A549 (cell line): ENCODE data around the gene NDUFS2. TPM values are rescaled to one million over a fixed set of nuclear protein-coding genes. Genes with fewer than 3 reads are reported as not detected.

Experiments used
- ATAC-seq, 2 experiments: fragments of 200-7000 bp in 1 of 2; fragments of >200 bp in 1 of 2; cut with Nextera tagmentation in 1 of 2; cut with Tn5 transposase in 1 of 2; 3 replicates each; pipeline versions ENCODE4 v1.8.0 to v1.9.1; 2018 to 2020; ENCODE audit warnings: mild to moderate bottlenecking in 1 of 2, moderate library complexity in 1 of 2
- CTCF ChIA-PET: fragments of 300-600 bp; sonication (Branson Sonifier 250); formaldehyde crosslinking; extraction: SDS; loops from one replicate; lab custom pipeline; 2021; ENCODE audit warnings: antibody characterized with exemption, inconsistent platforms; lab: Yijun Ruan, JAX
- POLR2A ChIA-PET: fragments of 350-600 bp; formaldehyde crosslinking; extraction: SDS; loops from one replicate; lab custom pipeline; 2021; ENCODE audit warnings: antibody characterized with exemption, inconsistent platforms; lab: Yijun Ruan, JAX
- DNase-seq, 2 experiments: peaks; one replicate each; pipeline versions ENCODE4 v3.0.0 to v3.0.0-alpha.2; 2011 to 2016; ENCODE audit warnings: low read depth in 1 of 2, low spot score in 1 of 2
- FAIRE-seq: peaks from 2 replicates; lab custom pipeline; 2011; peaks lifted over from hg19 to GRCh38; lab: Jason Lieb, UNC
- H3K27ac ChIP-seq, 2 experiments: fragments of >200 bp; sonication (Bioruptor Twin); formaldehyde crosslinking; 3 replicates each; pipeline ENCODE4 v1.5.1; 2016 to 2017
- H3K4me1 ChIP-seq: fragments of >200 bp; sonication (Bioruptor Twin); formaldehyde crosslinking; 3 replicates; pipeline ENCODE4 v1.6.1; 2016
- H3K4me2 ChIP-seq: fragments of >200 bp; sonication (Bioruptor Twin); formaldehyde crosslinking; 3 replicates; pipeline ENCODE4 v1.6.1; 2016
- H3K4me3 ChIP-seq: fragments of >200 bp; sonication (Bioruptor Twin); formaldehyde crosslinking; 3 replicates; pipeline ENCODE4 v1.5.1; 2016
- H3K9me3 ChIP-seq: fragments of >200 bp; sonication (Bioruptor Twin); formaldehyde crosslinking; 3 replicates; pipeline ENCODE4 v1.6.1; 2016
- CHD2 ChIP-seq: fragments of 150-350 bp; IDR thresholded peaks from 2 replicates; pipeline ENCODE4 v1.6.1; 2014; ENCODE audit warnings: low read length; ENCODE audit not compliant: partially characterized antibody
- ESRRA ChIP-seq: fragments of 150-350 bp; IDR thresholded peaks from 2 replicates; pipeline ENCODE4 v1.6.1; 2014; ENCODE audit warnings: mild to moderate bottlenecking, low read length, borderline replicate concordance
- FOSL2 ChIP-seq, 2 experiments: fragments of 450-650 bp in 1 of 2; fragments of >200 bp in 1 of 2; sonication (Bioruptor Twin) in 1 of 2; formaldehyde crosslinking; IDR thresholded peaks; 2 replicates each; pipeline versions ENCODE4 v1.5.0 to v1.6.1; 2016 to 2020; ENCODE audit warnings: mild to moderate bottlenecking in 1 of 2, moderate library complexity in 1 of 2
- GATA3 ChIP-seq: IDR thresholded peaks from 2 replicates; pipeline ENCODE4 v1.6.1; 2012; ENCODE audit warnings: borderline replicate concordance
- HDAC2 ChIP-seq: fragments of 200-600 bp; sonication (generic); IDR thresholded peaks from 2 replicates; pipeline ENCODE4 v1.6.1; 2016
- HES2 ChIP-seq: fragments of >200 bp; sonication (Bioruptor Twin); formaldehyde crosslinking; IDR thresholded peaks from 2 replicates; pipeline ENCODE4 v1.6.1; 2016
- HEYL ChIP-seq: fragments of 250-450 bp; sonication (Bioruptor Pico); IDR thresholded peaks from 2 replicates; pipeline ENCODE4 v1.8.0; 2021; ENCODE audit warnings: mild to moderate bottlenecking, moderate library complexity
- HMGXB4 ChIP-seq: fragments of 250-450 bp; sonication (Bioruptor Pico); IDR thresholded peaks from 2 replicates; pipeline ENCODE4 v1.5.0; 2021; ENCODE audit warnings: mild to moderate bottlenecking, moderate library complexity, borderline replicate concordance
- HOXA7 ChIP-seq: fragments of 250-450 bp; sonication (Bioruptor Pico); IDR thresholded peaks from 2 replicates; pipeline ENCODE4 v1.5.0; 2020; ENCODE audit warnings: mild to moderate bottlenecking, moderate library complexity
- HOXB13 ChIP-seq: fragments of 250-450 bp; sonication (Bioruptor Pico); IDR thresholded peaks from 2 replicates; pipeline ENCODE4 v1.5.0; 2020; ENCODE audit warnings: low read depth, mild to moderate bottlenecking, moderate library complexity
- HOXB5 ChIP-seq: fragments of 250-450 bp; sonication (Bioruptor Pico); IDR thresholded peaks from 2 replicates; pipeline ENCODE4 v1.5.0; 2020; ENCODE audit warnings: mild to moderate bottlenecking, moderate library complexity
- JUN ChIP-seq, 2 experiments: fragments of >200 bp; sonication (Bioruptor Twin); formaldehyde crosslinking; IDR thresholded peaks; 2 replicates in 1 of 2; 3 replicates in 1 of 2; pipeline ENCODE4 v1.6.1; 2016 to 2017
- KDM1A ChIP-seq: fragments of 200-600 bp; sonication (generic); IDR thresholded peaks from 2 replicates; pipeline ENCODE4 v1.6.1; 2016; ENCODE audit warnings: low read depth, mild to moderate bottlenecking
- MAX ChIP-seq: IDR thresholded peaks from 2 replicates; pipeline ENCODE4 v1.6.1; 2012
- MYC ChIP-seq: IDR thresholded peaks from 2 replicates; pipeline ENCODE4 v1.6.1; 2012; ENCODE audit warnings: mild to moderate bottlenecking, inconsistent platforms, low read length, improper control_type of control experiment, borderline replicate concordance
- NFE2L2 ChIP-seq: fragments of 150-350 bp; conservative IDR thresholded peaks from 2 replicates; pipeline ENCODE4 v1.6.1; 2014; ENCODE audit warnings: low read length
- NPAS2 ChIP-seq: fragments of 250-450 bp; sonication (Bioruptor Pico); IDR thresholded peaks from 2 replicates; pipeline ENCODE4 v1.8.0; 2022; ENCODE audit warnings: mild to moderate bottlenecking, moderate library complexity, borderline replicate concordance
- NR3C1 ChIP-seq: fragments of >200 bp; sonication (Bioruptor Twin); formaldehyde crosslinking; IDR thresholded peaks from 3 replicates; pipeline ENCODE4 v1.6.1; 2017
- POLR2A ChIP-seq: IDR thresholded peaks from 2 replicates; pipeline ENCODE4 v1.6.1; 2012; ENCODE audit warnings: mild to moderate bottlenecking, low read length
- RAD21 ChIP-seq, 2 experiments: fragments of >200 bp in 1 of 2; sonication (Bioruptor Twin) in 1 of 2; formaldehyde crosslinking in 1 of 2; IDR thresholded peaks in 1 of 2; conservative IDR thresholded peaks in 1 of 2; 2 replicates in 1 of 2; 3 replicates in 1 of 2; pipeline ENCODE4 v1.6.1; 2012 to 2018; ENCODE audit warnings: inconsistent platforms in 1 of 2
- RCOR1 ChIP-seq: fragments of 150-350 bp; IDR thresholded peaks from 2 replicates; pipeline ENCODE4 v1.6.1; 2014; ENCODE audit warnings: antibody characterized with exemption, low read length, low read depth
- RFX5 ChIP-seq: fragments of 450-650 bp; IDR thresholded peaks from 2 replicates; pipeline ENCODE4 v1.7.1; 2014; ENCODE audit warnings: antibody characterized with exemption, mild to moderate bottlenecking, moderate library complexity
- ZC3H11A ChIP-seq: fragments of 450-650 bp; IDR thresholded peaks from 2 replicates; pipeline ENCODE4 v1.6.1; 2014; ENCODE audit warnings: antibody characterized with exemption, mild to moderate bottlenecking
- WGBS: methylation state at CpG from one replicate; pipeline ENCODE4 v1.1.6; 2017; ENCODE audit errors: missing lambda C conversion rate; 5-methylcytosine and 5-hydroxymethylcytosine counted together
- polyA plus RNA-seq, 4 experiments: library from polyadenylated mRNA; depleted of rRNA in 3 of 4; stranded (reverse); fragments of >200 nt; fragmentation: RNase III in 1 of 4; extraction: RNeasy Plus Mini Kit Qiagen cat#74134 plus additional on column Dnase treatment in 1 of 4; gene quantifications; 2 replicates in 3 of 4; 3 replicates in 1 of 4; pipeline ENCODE4 v1.2.3, GENCODE V29; 2011 to 2017

Gene NDUFS2
- polyA plus RNA-seq, 2 of the 4 experiments (the other 2 are of a cell fraction): 142 to 144 TPM

DNA sequence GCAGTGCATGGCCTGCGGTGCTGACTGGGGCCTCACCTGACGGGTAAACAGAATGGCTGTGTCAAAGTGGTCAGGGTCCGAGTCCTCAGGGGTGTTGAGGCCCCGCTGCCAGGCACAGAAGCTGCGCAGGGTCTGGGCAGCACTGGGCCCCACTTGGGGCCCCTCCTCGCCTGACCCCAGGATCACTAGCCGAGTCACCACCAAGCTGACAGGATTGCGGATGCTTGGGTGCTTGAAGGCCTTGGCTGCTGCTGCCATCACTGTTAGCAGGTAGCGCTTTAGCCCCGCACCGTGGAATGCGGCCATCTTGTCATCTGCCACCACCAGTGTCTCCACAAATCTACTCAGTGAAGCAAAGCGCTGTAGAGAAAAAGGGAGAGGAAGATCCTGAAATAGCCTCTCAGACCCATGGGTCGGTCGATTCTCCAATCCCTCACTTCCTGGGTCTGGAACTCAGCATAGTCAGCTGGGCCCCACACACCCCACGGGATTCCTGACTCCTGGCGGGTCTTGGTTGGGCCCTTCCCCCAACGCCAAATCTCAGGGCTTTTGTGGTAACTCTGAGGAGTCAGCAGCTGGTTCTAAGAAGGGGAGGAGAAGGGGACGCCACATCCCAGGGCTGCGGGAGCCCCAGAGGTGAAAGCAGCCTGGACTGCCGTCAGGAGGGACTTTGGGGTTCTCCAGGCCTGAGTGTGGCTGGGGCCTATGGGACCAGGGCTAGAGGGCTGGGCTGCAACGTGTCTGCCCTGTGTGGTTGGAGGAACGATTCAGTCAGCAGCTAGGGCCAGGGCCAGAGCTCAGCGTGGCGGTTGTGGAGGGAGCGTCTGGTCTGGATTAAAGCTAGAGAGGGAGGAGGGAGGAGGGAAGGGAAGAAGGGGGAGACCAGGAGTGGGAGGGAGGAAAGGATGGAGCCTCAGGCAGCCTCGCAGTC, 5.4 kb upstream of the NDUFS2 start:
- Histone ChIP-seq H3K4me1 (peaks cover 21% of the 10 kb centered on the region), H3K9me3 (no peaks in the 10 kb centered on the region)
- ATAC-seq (no peak), DNase-seq (no peak)
- CTCF ChIA-PET: interaction anchor here (0.9 to 18.8 kb wide), 5 partner anchors 10 to 187 kb away, joined by 3 to 200 read pairs (median 7); partner anchors contain the start of genes PPOX and TOMM40L
- TF ChIP-seq POLR2A: no peak
- no peak for TF ChIP-seq JUN (IDR thresholded peaks at IDR 0.05)
- TF ChIP-seq MYC: no peak
- TF ChIP-seq MAX: no peak
- TF ChIP-seq HOXA7 (CRISPR knock-in tag): no peak
- TF ChIP-seq RAD21 (conservative IDR thresholded peaks at IDR 0.05 in 1 of 2, IDR thresholded peaks at IDR 0.05 in 1 of 2): no peak
- no peak for TF ChIP-seq HES2
- TF ChIP-seq GATA3: no peak
- TF ChIP-seq NPAS2 (CRISPR knock-in tag): no peak
- no peak for TF ChIP-seq HEYL
- no peak for TF ChIP-seq HMGXB4
- no peak for TF ChIP-seq HOXB13 (CRISPR knock-in tag)
- no peak for TF ChIP-seq ESRRA
- TF ChIP-seq NR3C1: no peak
- no peak for TF ChIP-seq ZC3H11A
- no peak for TF ChIP-seq CHD2
- TF ChIP-seq, all 56 proteins: peak for 0
- no peak overlapping the region for H3K4me2 ChIP-seq
- 84% methylated on average over 27 of the region's 27 CpGs for WGBS
- H3K27ac ChIP-seq: no peak overlapping the region
- POLR2A ChIA-PET: no interaction called here
- no peak for FAIRE-seq
- no peak overlapping the region for H3K4me3 ChIP-seq

DNA sequence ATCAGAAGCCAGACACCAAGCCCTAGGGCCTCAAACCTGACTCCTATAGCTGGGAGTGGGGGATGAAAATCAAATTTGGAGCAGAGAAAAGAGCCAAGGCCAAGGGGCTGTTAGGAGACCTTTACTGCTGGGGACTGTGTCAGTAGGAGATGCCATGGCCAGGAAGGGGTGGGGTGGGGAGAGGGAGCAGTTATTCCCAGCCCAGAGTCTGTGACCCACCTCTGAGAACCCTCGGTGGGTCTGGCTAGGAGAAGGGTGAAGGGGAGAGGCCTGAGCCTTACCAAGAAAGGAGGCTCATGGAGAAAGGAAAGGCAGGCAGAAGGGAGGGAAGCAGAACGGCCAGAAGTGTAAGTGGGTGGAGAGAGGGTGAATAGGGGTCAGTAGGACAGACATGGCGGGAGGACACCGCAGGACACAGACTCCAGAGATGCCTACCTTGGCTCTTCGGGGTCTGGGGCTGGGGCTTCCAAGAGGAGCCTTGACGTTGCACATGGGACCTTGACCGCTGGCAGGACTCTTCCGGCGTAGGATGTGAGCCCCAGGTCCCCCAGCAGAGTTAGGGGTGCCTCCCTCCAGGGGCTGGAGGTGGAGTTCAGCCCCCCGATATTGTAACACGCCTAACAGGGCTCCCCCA, 4.5 kb upstream of the NDUFS2 start:
- no peak for ATAC-seq
- POLR2A ChIA-PET: no interaction called here
- 82% methylated on average over 11 of the region's 11 CpGs for WGBS
- no peak for DNase-seq
- no peaks in the 10 kb centered on the region for H3K9me3 ChIP-seq
- H3K4me3 ChIP-seq: no peak overlapping the region
- FAIRE-seq: no peak
- TF ChIP-seq KDM1A: no peak
- no peak for TF ChIP-seq RCOR1
- H3K27ac ChIP-seq: no peak overlapping the region
- H3K4me2 ChIP-seq: no peak overlapping the region
- peaks cover 21% of the 10 kb centered on the region for H3K4me1 ChIP-seq
- CTCF ChIA-PET: interaction anchor here (1.0 to 18.8 kb wide), 5 partner anchors 9 to 186 kb away, joined by 4 to 200 read pairs (median 7); partner anchors contain the start of genes PPOX and TOMM40L

GRCh38 chr1:161198194-161198896, 3.8 kb upstream of the NDUFS2 start:
- H3K9me3 ChIP-seq: no peaks in the 10 kb centered on the region
- no peak for TF ChIP-seq FOSL2 (IDR thresholded peaks at IDR 0.05)
- no peak for TF ChIP-seq FOSL2 (CRISPR knock-in tag; IDR thresholded peaks at IDR 0.05)
- TF ChIP-seq HDAC2: no peak
- TF ChIP-seq NFE2L2: no peak
- TF ChIP-seq HOXB5 (CRISPR knock-in tag): no peak
- no peak for TF ChIP-seq RFX5
- TF ChIP-seq, all 56 proteins: peak for 0
- Histone ChIP-seq H3K4me1 (peaks cover 25% of the 10 kb centered on the region), H3K4me3 (no peak overlapping the region), H3K27ac (peak overlapping the region in 1 of 2 experiments; percentile 42; a peak in 1 of 6 replicates), H3K4me2 (no peak overlapping the region)
- no peak for FAIRE-seq
- DNase-seq: no peak
- 58% methylated on average over 16 of the region's 20 CpGs for WGBS
- no peak for ATAC-seq
- ChIA-PET POLR2A (no interaction called here), CTCF (interaction anchor here (0.8 to 18.8 kb wide), 7 partner anchors 8 to 185 kb away, joined by 3 to 200 read pairs (median 5); partner anchors contain the start of genes PPOX and TOMM40L)
